Measurements from ENCODE around the gene MRPL43. TPM values are rescaled to one million over a fixed set of nuclear protein-coding genes. Genes with fewer than 3 reads are reported as not detected.

MRPL43 gene
- total and polyA plus RNA-seq, 2 experiments from 2014 or later: 60.4 to 126 TPM

DNA sequence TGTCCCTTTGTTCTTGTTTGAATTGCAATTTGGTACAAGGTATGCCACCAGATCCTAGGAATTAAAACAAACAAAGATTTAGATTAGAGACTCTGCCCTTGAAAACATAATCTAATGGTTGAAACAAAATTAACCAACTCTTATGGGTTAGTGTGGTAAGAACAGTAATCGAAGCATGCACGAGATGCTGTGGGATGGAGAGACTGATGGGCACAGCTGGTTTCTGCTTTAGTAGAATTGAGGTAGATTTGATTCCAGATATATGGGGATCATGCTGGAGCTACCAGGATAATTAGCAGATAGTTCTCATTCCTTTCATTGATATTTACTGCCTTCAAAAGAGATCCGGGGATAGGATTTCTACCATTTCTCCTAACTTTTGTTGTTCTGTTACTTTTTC lies 38.4 kb downstream of the MRPL43 start:
- Mint-ChIP-seq H3K36me3 (ENCODE audit: low read depth) (peaks cover 47% of the 10 kb centered on the region; the same call in 2 of the 3 replicates), H3K27ac (no peak overlapping the region), H3K4me3 (no peak overlapping the region), H3K9me3 (no peaks in the 10 kb centered on the region), H3K4me1 (no peaks in the 10 kb centered on the region), H3K27me3 (ENCODE audit: insufficient read depth, low read depth, poor library complexity) (no peaks in the 10 kb centered on the region)
- Histone ChIP-seq H3K4me2 (no peak overlapping the region), H3K79me2 (replicated peaks; ENCODE audit: insufficient read depth) (no peaks in the 10 kb centered on the region), H4K20me1 (replicated peaks; ENCODE audit: insufficient read depth) (peaks cover 4% of the 10 kb centered on the region; the same call in 1 of the 2 replicates), H2AFZ (no peak overlapping the region), H3K4me1 (ENCODE audit: insufficient read depth) (no peaks in the 10 kb centered on the region), H3K27ac (ENCODE audit: low read depth) (no peak overlapping the region), H3K36me3 (ENCODE audit: insufficient read depth) (peaks cover 45% of the 10 kb centered on the region), H3K4me3 (no peak overlapping the region), H3K9me2 (ENCODE audit: insufficient read depth) (no peaks in the 10 kb centered on the region), H3F3A (replicated peaks; ENCODE audit: low read depth) (no peaks in the 10 kb centered on the region), H3K27me3 (ENCODE audit: insufficient read depth) (no peaks in the 10 kb centered on the region)
- TF ChIP-seq POLR2AphosphoS5 (IDR thresholded peaks at IDR 0.05; ENCODE audit: low read depth) (no peak), EZH2 (IDR thresholded peaks at IDR 0.05; ENCODE audit: low read depth, unreplicated experiment) (no peak), NANOG (IDR thresholded peaks at IDR 0.05; ENCODE audit: borderline replicate concordance) (no peak), REST (IDR thresholded peaks at IDR 0.05; ENCODE audit: unreplicated experiment) (no peak), EZH2phosphoT487 (IDR thresholded peaks at IDR 0.05; ENCODE audit: unreplicated experiment) (no peak), STAT1 (IDR thresholded peaks at IDR 0.05; ENCODE audit: unreplicated experiment) (no peak), ZNF114 (CRISPR knock-in tag; IDR thresholded peaks at IDR 0.05) (no peak), ZNF462 (CRISPR knock-in tag; IDR thresholded peaks at IDR 0.05) (no peak), JUNB (IDR thresholded peaks at IDR 0.05; ENCODE audit: unreplicated experiment) (no peak)
- ATAC-seq (no peak), DNase-seq (ENCODE audit: low spot score) (no peak)
